Prostate gland (tissue), 2 donors: ENCODE data around the gene ZNF581. TPM values are rescaled to one million over a fixed set of nuclear protein-coding genes. Genes with fewer than 3 reads are reported as not detected.

ENCODE experiments used
- DNase-seq: peaks from one replicate; pipeline ENCODE4 v3.0.0-alpha.2; 2019; ENCODE audit warnings: low spot score
- H3K27ac ChIP-seq, 2 donors: fragments of 200-600 bp; sonication (generic); 2 replicates each; pipeline ENCODE4 v1.5.1; 2017 to 2019
- H3K27me3 ChIP-seq: fragments of 200-600 bp; sonication (generic); replicated peaks from 2 replicates; pipeline ENCODE4 v1.5.1; 2019; ENCODE audit not compliant: insufficient read depth
- H3K36me3 ChIP-seq, 2 donors: fragments of 200-600 bp; sonication (generic); 1 replicate in 1 of 2; 2 replicates in 1 of 2; pipeline versions ENCODE4 v1.5.1 to v1.8.1; 2017 to 2019
- H3K4me1 ChIP-seq: fragments of 200-600 bp; sonication (generic); replicated peaks from 2 replicates; pipeline ENCODE4 v1.5.1; 2019
- H3K4me3 ChIP-seq, 2 donors: fragments of 200-600 bp; sonication (generic); 2 replicates each; pipeline ENCODE4 v1.5.1; 2017 to 2019
- H3K9me3 ChIP-seq: fragments of 200-600 bp; sonication (generic); 2 replicates; pipeline ENCODE4 v1.5.1; 2017
- CTCF ChIP-seq, 4 experiments: fragments of 200-600 bp in 2 of 4; fragments of 450-650 bp in 2 of 4; sonication (generic) in 2 of 4; IDR thresholded peaks; 1 replicate in 3 of 4; 2 replicates in 1 of 4; pipeline ENCODE4 v1.5.1; 2016 to 2019; ENCODE audit warnings: antibody characterized with exemption in 4 of 4, mild to moderate bottlenecking in 2 of 4, moderate library complexity in 2 of 4
- POLR2A ChIP-seq: fragments of 450-650 bp; IDR thresholded peaks from one replicate; pipeline ENCODE4 v1.6.1; 2016; ENCODE audit warnings: antibody characterized with exemption, mild to moderate bottlenecking
- POLR2AphosphoS5 ChIP-seq: sonication (generic); formaldehyde crosslinking; IDR thresholded peaks from one replicate; pipeline ENCODE4 v1.6.1; 2017; ENCODE audit warnings: antibody characterized with exemption
- WGBS: methylation state at CpG from one replicate; pipeline ENCODE4 v1.1.5; 2018; 5-methylcytosine and 5-hydroxymethylcytosine counted together
- intact Hi-C: fragments of 100-400 bp; cut with DNase I; formaldehyde crosslinking; loops from one replicate; pipeline ENCODE4 v1.14.2; 2022
- total RNA-seq, 2 donors: library from RNA; depleted of rRNA; stranded (reverse); fragments of >200 nt; gene quantifications; one replicate each; pipeline ENCODE4 v1.1.0, GENCODE V29; 2016

The ZNF581 gene
- total RNA-seq, 2 donors from 2014 or later, result 19.7 to 20.6 TPM

DNA sequence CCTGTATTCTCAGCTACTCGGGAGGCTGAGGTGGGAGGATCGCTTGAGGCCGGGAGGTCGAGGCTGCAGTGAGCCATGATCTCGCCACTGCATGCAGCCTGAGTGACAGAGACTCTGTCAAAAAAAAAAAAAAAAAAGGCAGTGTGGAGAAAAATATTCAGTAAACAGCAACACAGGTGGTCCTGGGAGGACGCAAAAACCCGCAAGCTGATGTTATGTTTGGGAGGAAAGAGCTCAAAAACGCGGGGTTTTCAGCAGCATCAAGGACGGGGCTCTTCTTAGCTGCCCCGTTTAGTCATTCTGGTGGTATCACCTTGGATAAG lies 18.5 kb upstream of the ZNF581 start:
- TF ChIP-seq CTCF (IDR thresholded peaks at IDR 0.05), result no peak
- TF ChIP-seq POLR2A, result no peak
- no peak for TF ChIP-seq POLR2AphosphoS5
- WGBS, result 29% methylated on average over 11 of the region's 11 CpGs
- Histone ChIP-seq H3K27me3 (no peaks in the 10 kb centered on the region), H3K27ac (peak overlapping the region; percentile 94 to 99), H3K36me3 (no peaks in the 10 kb centered on the region), H3K4me1 (no peaks in the 10 kb centered on the region), H3K9me3 (no peaks in the 10 kb centered on the region), H3K4me3 (peak overlapping the region; percentile 56 to 57)
- no peak for DNase-seq
- intact Hi-C loops, result no loop called here

- H3K36me3 ChIP-seq, result no peaks in the 10 kb centered on the region
- WGBS, result 88% methylated on average over 11 of the region's 11 CpGs
- intact Hi-C loops, result no loop called here
- no peak for DNase-seq
- H3K27me3 ChIP-seq, result no peaks in the 10 kb centered on the region
- no peaks in the 10 kb centered on the region for H3K9me3 ChIP-seq
- H3K4me1 ChIP-seq, result no peaks in the 10 kb centered on the region
- no peak overlapping the region for H3K27ac ChIP-seq
- no peak overlapping the region for H3K4me3 ChIP-seq
- TF ChIP-seq POLR2A (no peak), CTCF (IDR thresholded peaks at IDR 0.05) (no peak)
Observed at GRCh38 chr19:55626350-55626749, 17.1 kb upstream of the ZNF581 start.

DNA sequence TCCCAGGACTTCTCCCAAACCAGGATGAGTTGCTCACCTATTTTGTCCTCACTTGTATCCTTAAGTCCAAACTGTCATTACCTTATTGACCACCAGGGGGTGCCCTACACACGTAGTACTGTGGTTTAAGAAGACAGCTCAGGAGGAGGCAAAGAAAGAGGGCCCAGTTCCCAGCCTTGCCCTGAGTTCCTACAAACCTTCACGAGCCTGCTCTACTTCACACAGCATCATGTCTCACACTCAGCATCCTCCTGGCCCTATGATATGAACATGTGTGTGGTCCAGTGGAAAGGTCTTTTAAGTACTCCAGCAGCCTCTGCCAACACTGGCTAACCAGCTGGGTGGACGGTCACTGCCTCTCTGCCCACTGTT lies 11.0 kb upstream of the ZNF581 start:
- intact Hi-C loops, result loop anchor here (2.0 kb wide), 1 partner anchor 116 kb away; no protein-coding TSS in a partner anchor
- peak; percentile 93 for DNase-seq
- no peaks in the 10 kb centered on the region for H3K36me3 ChIP-seq
- no peaks in the 10 kb centered on the region for H3K27me3 ChIP-seq
- H3K27ac ChIP-seq, result peak overlapping the region in 1 of 2 donors; percentile 52
- H3K4me3 ChIP-seq, result no peak overlapping the region
- peaks cover 12% of the 10 kb centered on the region for H3K4me1 ChIP-seq
- 25% methylated on average over 3 of the region's 3 CpGs for WGBS
- TF ChIP-seq POLR2A (no peak), POLR2AphosphoS5 (peak; percentile 73), CTCF (IDR thresholded peaks at IDR 0.05) (peak; percentile 79 to 91 (median 89))
- H3K9me3 ChIP-seq, result no peaks in the 10 kb centered on the region

GRCh38 chr19:55633861-55634260 lies 9.6 kb upstream of the ZNF581 start:
- peak overlapping the region in 1 of 2 donors; percentile 93 for H3K27ac ChIP-seq
- H3K27me3 ChIP-seq, result no peaks in the 10 kb centered on the region
- no peaks in the 10 kb centered on the region for H3K36me3 ChIP-seq
- H3K4me1 ChIP-seq, result peaks cover 12% of the 10 kb centered on the region
- DNase-seq, result no peak
- H3K9me3 ChIP-seq, result no peaks in the 10 kb centered on the region
- 67% methylated on average over 8 of the region's 8 CpGs for WGBS
- TF ChIP-seq POLR2AphosphoS5, result no peak
- intact Hi-C loops, result loop anchor here (2.0 kb wide), 1 partner anchor 117 kb away; no protein-coding TSS in a partner anchor
- no peak overlapping the region for H3K4me3 ChIP-seq

DNA sequence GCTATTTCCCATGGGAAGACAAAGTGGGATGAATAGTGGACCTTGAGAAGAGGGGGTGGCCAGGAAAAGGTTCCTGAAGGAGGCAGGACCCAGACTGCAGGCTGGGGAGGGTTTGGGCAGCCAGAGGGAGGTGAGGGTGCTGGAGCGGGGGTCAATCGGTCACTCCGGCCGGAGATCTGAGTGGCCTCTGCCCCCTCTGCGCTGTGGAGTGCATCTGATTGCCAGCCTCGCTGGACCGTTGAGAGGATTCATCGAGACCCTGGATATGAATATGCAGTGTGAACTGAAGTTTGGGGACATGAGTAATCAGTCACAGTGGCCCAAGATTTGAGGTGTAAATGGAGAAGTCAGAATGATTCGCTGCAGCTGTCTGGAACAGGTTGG lies 8.1 kb upstream of the ZNF581 start:
- 4% methylated on average over 9 of the region's 9 CpGs for WGBS
- H3K27me3 ChIP-seq, result no peaks in the 10 kb centered on the region
- peaks cover 18% of the 10 kb centered on the region for H3K4me1 ChIP-seq
- H3K36me3 ChIP-seq, result no peaks in the 10 kb centered on the region
- peak overlapping the region; percentile 93 to 96 for H3K27ac ChIP-seq
- intact Hi-C loops, result no loop called here
- no peaks in the 10 kb centered on the region for H3K9me3 ChIP-seq
- DNase-seq, result no peak
- H3K4me3 ChIP-seq, result peak overlapping the region; percentile 94 to 99
- TF ChIP-seq CTCF (IDR thresholded peaks at IDR 0.05), result no peak
- no peak for TF ChIP-seq POLR2AphosphoS5
- no peak for TF ChIP-seq POLR2A
